HG02759 (cell line): ENCODE measurements around the gene ETFA.
"Not testable (repeated sequence)": the region's sequence is repeated elsewhere in the genome, so short reads cannot be mapped to it uniquely, and the experiment has no call there.

Source experiments
- ATAC-seq: cut with Tn5 transposase; IDR thresholded peaks from one replicate; pipeline ENCODE4 v1.9.1; 2021; ENCODE audit warnings: mild to moderate bottlenecking, moderate library complexity; ENCODE audit not compliant: unreplicated experiment

Gene ETFA

DNA sequence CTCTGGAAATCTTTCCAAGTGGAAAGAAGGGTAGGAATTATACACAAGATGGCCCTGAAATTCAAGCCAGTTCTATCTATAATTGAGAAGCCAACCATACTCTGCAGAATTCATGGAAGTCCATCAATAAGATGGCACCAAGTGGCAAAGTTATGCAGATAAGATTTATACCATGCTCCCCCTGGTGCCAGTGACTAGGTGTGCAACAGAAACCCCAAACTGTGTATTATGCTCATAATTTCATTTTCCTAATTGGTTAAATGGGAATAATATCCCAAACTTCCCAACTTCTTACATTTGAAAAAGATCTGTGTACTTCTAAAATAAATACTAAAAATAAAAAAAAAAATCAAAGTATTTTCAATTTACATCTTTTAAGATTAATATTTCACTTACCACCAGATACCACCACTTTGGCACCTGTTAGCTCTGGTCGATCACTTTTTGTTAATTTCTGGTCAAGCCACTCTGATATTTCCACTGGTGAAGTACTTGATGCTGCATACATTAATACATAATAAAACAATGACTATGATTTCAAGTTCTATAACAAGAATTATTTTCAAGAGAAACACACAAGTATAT is 25.9 kb downstream of the ETFA start:
- no peak for ATAC-seq

DNA sequence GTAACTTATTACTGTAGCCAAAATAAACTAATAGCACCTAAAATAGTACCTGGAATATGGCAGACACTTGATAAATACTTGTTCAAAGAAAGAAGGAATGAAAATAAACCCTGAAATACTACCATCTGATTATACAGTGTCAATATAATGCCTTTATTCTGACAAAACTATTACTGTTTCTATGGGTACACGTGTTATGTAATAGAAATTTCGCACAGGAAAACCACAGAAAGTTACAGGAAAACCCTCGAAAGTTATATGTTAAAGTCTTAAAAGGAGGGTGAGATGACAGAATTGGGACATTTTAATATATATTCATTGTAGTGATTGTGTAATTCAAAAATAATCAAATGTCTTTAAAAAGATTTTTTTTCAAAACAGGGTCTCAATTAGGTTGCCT is 28.8 kb downstream of the ETFA start:
- ATAC-seq = no peak

DNA sequence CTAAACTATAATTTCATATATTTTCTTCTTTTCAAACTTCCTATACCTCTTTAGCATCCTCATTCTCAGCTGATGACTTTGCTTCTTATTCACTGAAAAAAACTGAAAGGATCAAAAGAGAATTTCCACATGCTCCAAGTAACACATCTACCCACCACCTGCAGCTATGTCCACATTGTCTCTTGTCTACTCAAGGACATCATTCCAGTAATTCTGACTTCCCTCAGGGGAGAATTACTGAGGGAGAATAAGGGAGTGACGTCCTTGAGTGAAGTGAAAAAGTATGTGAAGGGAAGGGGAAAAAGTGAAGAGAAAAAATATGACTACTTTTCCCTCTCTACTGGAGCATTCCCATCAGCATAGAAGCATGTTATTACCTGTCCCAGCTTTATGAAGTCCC is 32.6 kb downstream of the ETFA start:
- ATAC-seq = no peak

DNA sequence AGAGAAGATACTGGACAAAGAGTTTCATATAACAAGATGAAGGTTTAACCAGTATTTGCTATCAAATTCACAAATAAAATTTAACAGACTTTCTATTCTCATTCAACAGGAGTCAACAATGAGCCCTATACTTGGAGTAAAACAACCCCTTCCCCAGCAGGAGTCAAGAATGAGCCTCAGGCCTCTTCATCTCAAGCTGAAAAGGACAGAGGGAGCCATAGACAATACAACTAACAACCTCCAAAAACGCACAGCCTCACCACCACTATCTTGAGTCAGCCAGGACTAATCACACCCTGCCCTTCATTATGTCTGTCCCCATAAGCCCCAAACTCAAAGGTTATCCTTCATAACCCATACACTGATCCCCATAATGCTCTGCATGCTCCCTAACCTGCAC is 36.4 kb downstream of the ETFA start:
- no peak for ATAC-seq

DNA sequence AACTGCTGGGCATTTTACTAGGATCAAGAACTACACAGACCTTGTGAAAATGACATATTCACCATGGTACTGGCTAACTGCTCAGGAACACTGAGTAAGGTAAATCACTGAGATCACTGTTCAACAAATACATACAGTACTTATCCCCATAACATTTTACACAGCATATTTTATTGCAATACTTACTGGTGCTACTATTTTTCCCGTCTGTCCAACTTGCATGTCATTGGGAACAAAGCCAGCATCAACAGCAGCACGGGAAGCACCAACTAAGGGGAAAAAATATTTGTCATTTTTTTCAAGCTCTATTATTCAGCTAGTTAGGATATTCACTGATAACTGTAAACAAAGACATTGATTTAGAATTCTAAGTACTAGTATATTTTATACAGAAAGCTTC is 37.0 kb downstream of the ETFA start:
- ATAC-seq = no peak

DNA sequence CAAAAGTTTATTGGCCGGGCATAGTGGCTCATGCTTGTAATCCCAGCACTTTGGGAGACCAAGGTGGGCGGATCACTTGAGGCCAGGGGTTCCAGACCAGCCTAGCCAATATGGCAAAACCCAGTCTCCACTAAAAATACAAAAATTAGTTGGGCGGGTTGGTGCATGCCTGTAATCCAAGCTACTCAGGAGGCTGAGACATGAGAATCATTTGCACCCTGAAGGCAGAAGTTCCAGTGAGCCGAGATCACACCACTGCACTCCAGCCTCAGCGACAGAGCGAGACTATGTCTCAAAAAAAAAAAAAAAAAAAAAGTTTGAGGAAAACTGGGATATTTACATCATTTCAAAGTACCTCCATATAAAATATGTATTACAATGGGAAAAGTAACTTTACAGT is 40.4 kb downstream of the ETFA start:
- no peak for ATAC-seq

DNA sequence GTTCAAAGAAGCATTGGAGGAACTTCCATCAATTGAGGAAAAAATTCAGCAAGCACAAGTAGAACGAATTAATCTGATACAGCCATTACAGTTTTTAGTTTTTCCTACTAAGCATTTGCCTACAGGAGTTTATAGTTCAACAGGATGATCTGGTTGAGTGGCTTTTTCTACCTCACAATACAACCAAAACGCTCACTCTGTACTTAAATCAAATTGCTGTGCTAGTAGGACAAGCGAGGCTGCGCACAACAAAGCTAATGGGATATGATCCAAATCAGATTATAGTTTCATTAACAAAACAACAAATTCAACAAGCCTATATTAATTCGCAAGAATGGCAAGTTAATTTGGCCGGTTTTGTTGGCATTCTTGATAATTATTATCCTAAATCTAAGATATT is 44.2 kb downstream of the ETFA start:
- no peak for ATAC-seq

DNA sequence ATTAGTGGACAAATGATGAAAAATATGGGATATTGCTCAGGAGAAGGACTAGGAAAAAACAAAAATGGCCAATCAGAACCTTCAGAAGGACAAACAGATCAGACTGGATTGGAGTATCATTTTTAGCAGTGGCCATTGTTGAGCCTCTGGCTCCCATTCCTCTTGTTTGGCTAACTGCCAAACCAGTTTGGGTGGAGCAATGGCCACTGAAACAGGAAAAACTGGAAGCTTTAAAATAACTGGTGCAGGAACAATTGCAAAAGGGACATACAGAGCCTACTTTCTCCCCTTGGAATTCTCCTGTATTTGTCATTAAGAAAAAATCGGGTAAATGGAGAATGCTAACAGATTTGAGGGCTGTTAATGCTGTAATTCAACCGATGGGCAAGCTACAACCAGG is 45.5 kb downstream of the ETFA start:
- ATAC-seq = not testable (repeated sequence)

DNA sequence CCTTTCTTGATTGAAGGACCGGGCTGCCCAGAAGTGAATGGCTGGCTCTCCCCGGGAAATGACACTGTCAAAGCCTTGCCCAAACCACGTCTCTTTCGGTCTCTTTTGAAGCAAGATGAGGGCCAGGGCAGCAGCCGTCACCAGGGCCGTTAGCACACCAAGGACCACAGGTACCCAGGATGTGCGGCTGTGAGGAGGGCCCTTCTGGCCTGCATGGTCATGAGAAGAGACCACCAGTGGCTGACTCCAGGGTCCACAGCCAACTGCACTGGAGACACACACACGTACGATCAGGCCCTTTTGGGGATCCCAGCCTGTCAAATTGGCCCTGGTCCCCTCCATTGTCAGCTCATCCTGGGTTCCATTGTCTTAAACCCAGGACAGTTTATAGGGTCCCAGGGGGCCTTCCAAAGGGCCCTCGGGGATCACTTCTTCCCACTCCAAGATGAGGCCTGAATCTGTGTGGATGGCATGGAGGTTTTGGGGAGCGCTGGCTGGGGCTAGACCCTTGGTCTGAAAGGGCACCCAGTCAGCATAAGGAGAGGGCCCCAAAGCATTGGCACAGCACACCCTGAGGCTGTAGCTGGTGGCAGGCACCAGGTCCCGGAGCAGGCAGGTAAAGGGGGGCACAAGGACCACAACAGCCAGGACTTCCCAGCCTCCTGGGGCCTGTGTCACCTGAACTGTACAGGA is 50.9 kb downstream of the ETFA start:
- ATAC-seq = no peak

DNA sequence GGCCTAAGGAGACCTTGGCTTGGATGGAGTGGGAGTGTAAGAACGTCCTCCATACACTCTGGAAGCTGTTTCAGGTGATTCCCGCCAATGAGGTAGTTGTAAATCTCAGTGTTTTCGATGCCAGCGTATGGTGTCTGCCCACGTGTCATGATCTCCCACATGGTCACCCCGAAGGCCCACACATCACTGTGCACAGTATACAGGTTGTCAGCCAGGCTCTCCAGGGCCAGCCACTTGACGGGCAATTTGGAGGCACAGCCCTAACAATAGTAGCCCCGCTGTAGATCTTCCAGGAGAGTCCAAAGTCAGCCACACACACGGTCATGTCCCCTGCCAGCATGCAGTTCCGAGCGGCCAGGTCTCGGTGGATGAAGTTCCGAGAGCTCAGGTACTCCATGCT is 51.9 kb downstream of the ETFA start:
- ATAC-seq = no peak

DNA sequence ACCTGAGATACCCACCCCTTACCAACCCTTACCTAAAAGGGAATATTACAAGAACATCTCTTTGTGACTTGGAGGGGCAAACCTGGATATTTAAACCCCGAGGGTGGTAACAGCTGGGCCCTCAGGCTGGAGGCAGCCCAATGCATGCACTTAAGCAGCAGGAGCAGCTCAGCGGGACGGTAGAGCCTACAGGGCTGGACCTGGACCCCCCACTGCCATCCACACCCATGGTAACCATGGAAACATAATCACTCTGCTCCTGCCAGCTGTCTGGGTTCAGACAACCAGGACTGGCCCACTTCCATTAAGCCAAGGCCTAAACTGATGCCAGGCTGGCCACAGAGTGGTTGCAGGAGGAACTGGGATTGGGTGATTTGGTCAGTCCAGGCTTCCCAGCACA is 52.8 kb downstream of the ETFA start:
- ATAC-seq = no peak

DNA sequence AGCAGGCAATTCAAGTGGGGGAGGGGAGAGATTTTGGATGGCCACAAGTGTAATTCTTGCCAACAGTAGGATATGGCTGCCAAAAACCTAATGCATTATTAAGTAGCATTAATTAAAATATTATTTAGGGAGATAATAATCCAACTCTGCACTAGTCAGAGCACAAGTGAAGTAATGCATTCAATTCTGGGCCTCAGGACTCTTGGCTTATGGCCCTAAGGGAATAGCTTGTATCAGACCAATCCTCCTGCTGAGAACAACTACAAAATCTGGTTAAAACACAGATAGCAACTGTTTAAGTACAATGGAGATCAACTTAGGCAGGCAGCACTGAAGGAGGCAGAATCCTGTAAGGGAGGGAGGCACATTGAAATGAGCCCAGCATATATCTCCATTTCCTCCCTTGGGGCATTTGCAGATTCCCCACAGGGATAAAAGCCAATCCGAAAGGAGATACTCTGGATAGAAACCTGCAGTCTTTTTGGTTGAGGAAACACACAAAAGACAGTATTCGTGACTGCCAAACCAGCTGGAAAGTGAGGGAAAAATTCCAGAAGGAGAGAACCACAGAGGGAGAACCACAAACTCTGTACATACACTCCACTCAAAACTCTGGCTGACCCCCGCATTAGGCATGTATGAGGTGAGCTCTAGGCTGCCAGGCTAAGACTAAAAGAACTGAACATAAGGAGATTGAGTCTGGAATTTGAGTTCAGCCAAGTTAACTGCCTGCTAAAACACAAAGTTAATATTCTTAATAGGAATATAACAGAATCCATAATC is 57.4 kb downstream of the ETFA start:
- ATAC-seq = no peak

DNA sequence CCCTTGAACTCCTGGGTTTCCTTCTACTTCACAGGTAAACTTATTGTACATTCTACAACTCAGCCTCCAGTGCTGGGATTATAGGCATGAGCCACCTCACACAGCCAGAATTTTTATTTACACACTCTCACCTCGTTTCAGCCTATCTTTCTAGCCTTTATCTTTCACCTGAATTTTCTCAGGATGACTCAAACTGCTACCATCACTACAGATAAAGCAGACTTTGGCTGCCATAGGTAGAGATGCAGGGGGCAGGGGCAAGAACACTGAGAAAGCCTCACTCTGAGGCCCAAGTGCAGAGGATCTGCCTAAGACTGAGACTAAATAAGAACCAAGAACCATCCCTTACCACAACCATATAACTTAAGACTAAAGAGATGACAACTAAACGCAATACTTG is 59.0 kb downstream of the ETFA start:
- ATAC-seq = no peak

DNA sequence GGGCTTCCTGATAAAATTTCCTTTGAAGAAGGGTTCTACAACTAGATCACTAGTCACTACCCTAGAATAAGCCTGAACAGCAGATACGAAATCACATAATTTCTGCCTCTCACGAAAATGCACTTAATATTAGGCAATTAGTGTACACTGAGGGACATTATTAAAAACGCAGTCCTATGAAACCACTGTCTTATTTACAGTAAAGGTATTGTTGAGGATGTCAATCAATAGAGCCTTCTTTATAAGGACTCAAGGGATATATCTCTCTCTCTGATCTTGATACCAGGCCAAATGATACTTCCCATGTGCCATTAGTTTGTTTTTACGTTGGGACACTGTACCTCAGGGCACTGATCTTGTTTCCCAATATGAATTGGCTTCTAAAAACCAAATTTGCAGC is 59.6 kb downstream of the ETFA start:
- no peak for ATAC-seq

DNA sequence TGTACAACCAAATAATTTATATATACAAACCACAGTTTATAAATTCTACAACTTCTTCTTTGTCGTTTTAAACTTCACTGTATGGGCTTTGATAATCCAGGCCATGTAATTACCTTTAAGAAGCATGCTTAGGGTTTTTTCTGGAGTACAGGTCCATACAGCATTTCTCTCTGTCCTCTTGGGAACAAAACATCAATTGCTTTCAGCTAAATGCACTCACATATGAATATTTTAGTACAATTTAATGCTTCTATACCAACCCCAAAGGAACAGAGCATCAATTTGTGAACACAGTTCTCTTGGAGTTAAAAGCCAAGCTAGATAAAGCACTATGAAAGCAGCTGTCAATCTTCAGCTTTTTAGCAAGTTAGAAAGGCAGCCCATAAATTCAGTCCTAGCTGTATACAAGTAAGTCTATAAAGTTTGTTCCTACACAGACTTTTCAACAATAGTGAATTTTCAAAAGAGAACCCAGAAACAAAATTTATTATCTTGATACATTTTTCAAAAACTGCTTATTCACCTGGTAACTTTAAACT is 66.1 kb downstream of the ETFA start:
- ATAC-seq = no peak

DNA sequence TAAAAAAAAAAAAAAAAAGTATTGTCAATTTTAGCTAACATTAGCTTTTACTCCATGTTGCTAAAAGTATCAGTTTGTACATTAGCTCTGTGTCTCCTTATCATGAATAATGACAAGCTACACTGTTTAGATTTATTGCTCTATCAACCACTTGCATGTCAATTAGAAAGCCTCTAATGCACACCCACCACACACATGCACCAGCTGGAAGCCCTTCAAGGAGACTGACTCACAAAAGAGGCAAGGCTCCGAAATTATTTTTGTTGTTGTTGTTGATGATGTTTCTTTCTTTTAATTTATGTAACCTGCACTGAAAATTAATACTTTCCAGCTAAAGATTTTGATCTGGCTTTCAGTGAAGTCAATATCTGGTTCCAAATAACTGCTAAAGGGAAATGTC is 71.5 kb downstream of the ETFA start:
- no peak for ATAC-seq

DNA sequence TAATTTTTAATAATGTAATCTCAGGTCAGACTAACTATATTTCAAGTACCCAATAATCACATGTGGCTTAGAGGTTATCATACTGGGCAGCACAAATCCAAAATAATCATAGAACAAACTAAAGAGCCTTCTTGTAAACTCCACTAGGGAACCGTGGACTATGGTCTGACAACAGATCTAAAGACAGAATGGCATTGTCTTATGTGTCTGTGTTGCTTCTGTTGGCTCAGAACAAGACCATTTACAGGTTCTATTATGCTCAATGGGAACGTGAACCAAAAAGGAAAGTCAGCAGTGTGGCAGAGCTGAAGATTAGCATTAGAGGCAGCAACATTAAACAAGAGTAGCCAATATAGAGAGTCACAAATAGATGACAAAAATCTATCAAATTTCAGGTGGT is 74.9 kb downstream of the ETFA start:
- ATAC-seq = no peak

DNA sequence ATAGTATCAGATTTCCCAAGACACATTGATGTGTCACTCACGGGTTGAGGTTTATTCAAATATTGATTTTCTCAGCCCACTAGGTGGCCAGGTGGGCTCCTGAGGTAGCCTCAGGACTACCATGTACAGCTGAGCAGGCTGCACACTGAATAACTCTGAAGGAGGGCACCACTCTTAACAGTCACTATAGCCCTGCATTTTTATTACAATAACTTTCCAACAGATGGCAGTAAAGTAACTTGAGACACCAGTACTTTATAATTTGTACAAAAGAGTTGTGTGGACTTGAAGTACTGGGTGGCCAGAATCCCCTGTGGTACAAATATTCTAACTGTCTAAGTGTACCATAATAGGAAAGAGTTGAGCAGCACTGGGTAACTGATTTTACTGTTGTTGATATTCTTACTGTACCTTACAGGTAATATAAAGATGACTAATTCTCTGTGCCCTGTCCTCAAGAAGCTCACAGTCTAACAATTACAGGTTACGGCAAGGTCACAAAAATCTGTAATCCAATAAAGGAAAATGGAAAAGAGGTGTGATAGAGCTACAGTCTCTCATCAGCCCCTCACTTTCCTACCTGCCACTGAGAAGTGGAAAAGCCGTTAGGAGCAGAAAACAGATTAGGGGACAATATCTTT is 76.0 kb downstream of the ETFA start:
- no peak for ATAC-seq

DNA sequence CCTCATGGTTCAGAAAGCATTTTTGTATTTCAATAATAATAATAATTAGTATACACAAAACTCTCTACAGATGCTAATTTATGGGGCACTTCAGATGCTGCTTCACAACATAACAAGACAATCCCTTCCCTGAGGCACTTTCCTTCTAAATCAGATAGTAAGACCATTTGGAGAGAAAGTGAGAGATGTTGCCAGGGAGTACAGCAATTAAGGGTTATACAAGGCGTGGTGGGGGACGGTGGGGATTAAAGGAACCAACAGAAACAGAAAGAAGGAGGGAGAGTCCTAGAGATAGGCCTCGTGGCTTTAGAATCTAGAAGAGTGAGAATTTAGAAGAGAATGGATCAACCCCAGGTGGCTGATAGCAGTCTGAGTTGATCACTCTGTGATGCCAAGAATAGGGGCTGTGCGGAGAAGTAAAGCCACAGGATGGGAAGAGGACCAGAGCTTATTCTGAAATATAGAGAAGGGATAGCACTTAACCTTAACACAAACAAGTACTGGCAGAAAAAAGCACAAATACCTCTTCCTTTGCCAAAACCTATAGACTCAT is 76.9 kb downstream of the ETFA start:
- no peak for ATAC-seq

DNA sequence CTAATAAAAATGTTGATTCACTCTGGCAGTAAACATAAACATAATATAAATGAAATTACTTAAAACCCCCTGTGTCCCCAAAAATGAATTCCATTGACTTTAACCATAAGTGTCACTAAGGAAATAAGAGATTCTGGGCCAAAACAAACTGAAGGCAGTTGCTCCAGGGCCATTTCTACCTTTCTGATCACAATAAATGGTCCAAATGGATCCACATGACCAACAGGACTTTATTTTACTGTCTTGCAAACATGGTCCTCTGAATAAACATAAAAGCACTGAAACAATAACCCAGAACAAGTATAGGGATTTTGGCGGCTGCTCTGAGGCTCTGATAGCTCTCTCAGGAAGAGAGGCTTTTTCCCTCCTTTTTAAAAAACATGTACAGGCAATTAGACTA is 77.3 kb downstream of the ETFA start:
- ATAC-seq = no peak

DNA sequence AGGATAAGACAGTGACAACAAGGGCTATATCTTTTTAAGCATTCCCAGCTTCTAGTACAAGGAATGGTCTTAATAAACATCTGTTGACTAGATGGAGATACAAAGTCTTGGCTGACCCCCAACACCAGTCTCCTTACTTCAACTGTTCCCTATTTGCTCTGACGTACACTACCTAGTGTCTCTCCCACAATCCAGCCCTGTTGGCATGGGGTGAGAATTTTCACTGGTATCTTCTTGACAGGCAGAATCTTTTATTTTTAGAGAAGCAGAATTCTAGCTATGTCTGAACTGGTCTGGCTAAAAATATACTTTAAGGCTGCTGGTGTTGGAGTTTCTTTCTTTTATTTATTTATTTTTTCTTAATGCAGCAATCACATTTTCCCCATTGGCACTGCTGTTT is 82.0 kb downstream of the ETFA start:
- ATAC-seq = no peak
